PC-3 (cell line): ENCODE data around the gene FAM81A.

ENCODE experiments used
- CTCF ChIP-seq: fragments of 300-600 bp; sonication (generic); conservative IDR thresholded peaks from 2 replicates; pipeline ENCODE4 v1.5.1; 2017; ENCODE audit warnings: antibody characterized with exemption, low read depth, mild to moderate bottlenecking, low read length
- EZH2 ChIP-seq: fragments of 300-600 bp; sonication (generic); IDR thresholded peaks from one replicate; pipeline ENCODE4 v1.6.1; 2017; ENCODE audit warnings: antibody characterized with exemption, mild to moderate bottlenecking, low read length; ENCODE audit not compliant: unreplicated experiment

GRCh38 chr15:59523702-59524101 is 85.7 kb downstream of the FAM81A start:
- no peak for TF ChIP-seq CTCF
- no peak for TF ChIP-seq EZH2
